Measurements from ENCODE around the gene EML3.
A peak's percentile ranks its signal among the peaks of the same experiment; 100 is the strongest.

EML3 gene

GRCh38 chr11:62599901-62600300 lies 12.7 kb downstream of the EML3 start:
- peaks cover 26% of the 10 kb centered on the region for H3K4me1 ChIP-seq (ENCODE audit: insufficient read depth, low read length, severe bottlenecking)

GRCh38 chr11:62599069-62599696 lies 13.4 kb downstream of the EML3 start:
- Histone ChIP-seq H3K4me3 (ENCODE audit: low read depth, low read length, poor library complexity, severe bottlenecking) (peak overlapping the region; percentile 97), H3K4me1 (ENCODE audit: insufficient read depth, low read length, severe bottlenecking) (peaks cover 26% of the 10 kb centered on the region), H3K36me3 (ENCODE audit: insufficient read depth, low read length) (peaks cover 91% of the 10 kb centered on the region), H4K20me1 (ENCODE audit: insufficient read depth, low read length) (no peaks in the 10 kb centered on the region), H3K27ac (ENCODE audit: low read depth, low read length, poor library complexity, severe bottlenecking) (peak overlapping the region; percentile 79), H3K9me2 (ENCODE audit: low read depth, low read length) (no peaks in the 10 kb centered on the region), H3F3A (ENCODE audit: insufficient read depth, low read length) (no peaks in the 10 kb centered on the region), H2AFZ (ENCODE audit: low read length) (no peak overlapping the region), H3K9ac (ENCODE audit: low read length) (peak overlapping the region; percentile 100), H3K27me3 (ENCODE audit: insufficient read depth, low read length) (no peaks in the 10 kb centered on the region), H3K4me2 (ENCODE audit: low read length) (peak overlapping the region; percentile 94), H3K79me2 (ENCODE audit: insufficient read depth, low read length) (peaks cover 27% of the 10 kb centered on the region), H3K9me3 (ENCODE audit: low read length) (no peaks in the 10 kb centered on the region)
- TF ChIP-seq EZH2 (IDR thresholded peaks at IDR 0.05; ENCODE audit: borderline replicate concordance, low read length) (no peak), CTCF (IDR thresholded peaks at IDR 0.05; ENCODE audit: low read length) (no peak)

More at GRCh38 chr11:62599901-62600300, 12.7 kb downstream of the EML3 start:
- H3K79me2 ChIP-seq (ENCODE audit: insufficient read depth, low read length): peaks cover 27% of the 10 kb centered on the region
- no peak overlapping the region for H2AFZ ChIP-seq (ENCODE audit: low read length)
- no peaks in the 10 kb centered on the region for H3F3A ChIP-seq (ENCODE audit: insufficient read depth, low read length)
- H3K27ac ChIP-seq (ENCODE audit: low read depth, low read length, poor library complexity, severe bottlenecking): peak overlapping the region; percentile 79
- H3K4me2 ChIP-seq (ENCODE audit: low read length): peak overlapping the region; percentile 94
- no peaks in the 10 kb centered on the region for H3K9me2 ChIP-seq (ENCODE audit: low read depth, low read length)
- peaks cover 87% of the 10 kb centered on the region for H3K36me3 ChIP-seq (ENCODE audit: insufficient read depth, low read length)
- peak overlapping the region; percentile 97 for H3K4me3 ChIP-seq (ENCODE audit: low read depth, low read length, poor library complexity, severe bottlenecking)
- TF ChIP-seq EZH2 (IDR thresholded peaks at IDR 0.05; ENCODE audit: borderline replicate concordance, low read length): no peak
- no peak for TF ChIP-seq CTCF (IDR thresholded peaks at IDR 0.05; ENCODE audit: low read length)
- no peaks in the 10 kb centered on the region for H3K27me3 ChIP-seq (ENCODE audit: insufficient read depth, low read length)
- H4K20me1 ChIP-seq (ENCODE audit: insufficient read depth, low read length): no peaks in the 10 kb centered on the region
- no peaks in the 10 kb centered on the region for H3K9me3 ChIP-seq (ENCODE audit: low read length)
- peak overlapping the region; percentile 100 for H3K9ac ChIP-seq (ENCODE audit: low read length)

GRCh38 chr11:62595124-62595523 lies 17.5 kb downstream of the EML3 start:
- no peak overlapping the region for H2AFZ ChIP-seq (ENCODE audit: low read length)
- peaks cover 41% of the 10 kb centered on the region for H3K4me1 ChIP-seq (ENCODE audit: insufficient read depth, low read length, severe bottlenecking)
- no peak overlapping the region for H3K27ac ChIP-seq (ENCODE audit: low read depth, low read length, poor library complexity, severe bottlenecking)
- no peaks in the 10 kb centered on the region for H4K20me1 ChIP-seq (ENCODE audit: insufficient read depth, low read length)
- no peaks in the 10 kb centered on the region for H3K9me3 ChIP-seq (ENCODE audit: low read length)
- H3K36me3 ChIP-seq (ENCODE audit: insufficient read depth, low read length): peaks cover 76% of the 10 kb centered on the region
- no peaks in the 10 kb centered on the region for H3K9me2 ChIP-seq (ENCODE audit: low read depth, low read length)
- no peak overlapping the region for H3K9ac ChIP-seq (ENCODE audit: low read length)
- H3K4me2 ChIP-seq (ENCODE audit: low read length): no peak overlapping the region
- TF ChIP-seq CTCF (IDR thresholded peaks at IDR 0.05; ENCODE audit: low read length) (no peak), EZH2 (IDR thresholded peaks at IDR 0.05; ENCODE audit: borderline replicate concordance, low read length) (no peak)
- no peaks in the 10 kb centered on the region for H3K27me3 ChIP-seq (ENCODE audit: insufficient read depth, low read length)
- H3F3A ChIP-seq (ENCODE audit: insufficient read depth, low read length): no peaks in the 10 kb centered on the region
- peaks cover 23% of the 10 kb centered on the region for H3K79me2 ChIP-seq (ENCODE audit: insufficient read depth, low read length)
- no peak overlapping the region for H3K4me3 ChIP-seq (ENCODE audit: low read depth, low read length, poor library complexity, severe bottlenecking)
